Endothelial cell of umbilical vein (primary cell): ENCODE data around the gene ABAT. TPM values are rescaled to one million over a fixed set of nuclear protein-coding genes. Genes with fewer than 3 reads are reported as not detected.
"Not testable (repeated sequence)": the region's sequence is repeated elsewhere in the genome, so short reads cannot be mapped to it uniquely, and the experiment has no call there.

Source experiments
- BruUV-seq: library from RNA; stranded (reverse); fragments of 400-500 nt; replicated peaks from 2 replicates; lab custom pipeline; 2021; lab: Mats Ljungman, UMichigan
- CTCF ChIA-PET: fragments of 300-600, 350-600 bp; sonication (Branson Sonifier 250); formaldehyde crosslinking; loops from one replicate; lab custom pipeline; 2021; ENCODE audit warnings: antibody characterized with exemption, inconsistent platforms; lab: Charles Lee
- POLR2A ChIA-PET: fragments of 300-600, 350-600 bp; sonication (Branson Sonifier 250); formaldehyde crosslinking; loops from one replicate; lab custom pipeline; 2021; ENCODE audit warnings: antibody characterized with exemption, inconsistent platforms; lab: Charles Lee
- DNase-seq: peaks from one replicate; pipeline ENCODE4 v3.0.0-alpha.2; 2011; ENCODE audit warnings: low read depth, low spot score
- FAIRE-seq: peaks from 2 replicates; lab custom pipeline; 2011; peaks lifted over from hg19 to GRCh38; lab: Jason Lieb, UNC
- H2AFZ ChIP-seq: 2 replicates; pipeline ENCODE4 v1.6.0; 2012; ENCODE audit warnings: low read depth, low read length, control low read depth, inconsistent platforms
- H3K27ac ChIP-seq: 2 replicates; pipeline ENCODE4 v1.5.1; 2011; ENCODE audit warnings: low read depth, mild to moderate bottlenecking, control low read depth, low read length, moderate library complexity; ENCODE audit not compliant: insufficient read depth
- H3K27me3 ChIP-seq, 2 experiments: 2 replicates each; pipeline versions ENCODE4 v1.6.0 to v1.6.1; 2011; ENCODE audit warnings: low read length in 2 of 2, mixed read lengths in 1 of 2; ENCODE audit not compliant: control insufficient read depth in 2 of 2, insufficient read depth in 2 of 2
- H3K36me3 ChIP-seq, 2 experiments: 2 replicates in 1 of 2; 3 replicates in 1 of 2; pipeline ENCODE4 v1.5.1; 2011; ENCODE audit warnings: low read length in 2 of 2, mild to moderate bottlenecking in 1 of 2, moderate library complexity in 1 of 2; ENCODE audit not compliant: control insufficient read depth in 2 of 2, insufficient read depth in 2 of 2; ENCODE audit errors: extremely low read depth in 1 of 2
- H3K4me1 ChIP-seq: 3 replicates; pipeline ENCODE4 v1.5.1; 2011; ENCODE audit warnings: mild to moderate bottlenecking, low read length; ENCODE audit not compliant: control insufficient read depth, insufficient read depth; ENCODE audit errors: extremely low read depth
- H3K4me2 ChIP-seq: 2 replicates; pipeline ENCODE4 v1.6.1; 2011; ENCODE audit warnings: low read length, control low read depth, mixed read lengths; ENCODE audit not compliant: insufficient read depth
- H3K4me3 ChIP-seq, 3 experiments: fragments of 200-600 bp in 1 of 3; sonication (generic), shearing (Covaris generic) in 1 of 3; replicated peaks in 1 of 3; 2 replicates each; pipeline ENCODE4 v1.5.1; 2011 to 2016; ENCODE audit warnings: control low read depth in 3 of 3, low read length in 3 of 3, mild to moderate bottlenecking in 2 of 3, inconsistent platforms in 1 of 3, low read depth in 1 of 3, moderate library complexity in 1 of 3; ENCODE audit not compliant: insufficient read depth in 1 of 3
- H3K79me2 ChIP-seq: 2 replicates; pipeline ENCODE4 v1.6.0; 2012; ENCODE audit warnings: low read length, inconsistent platforms; ENCODE audit not compliant: control insufficient read depth, insufficient read depth
- H3K9ac ChIP-seq: replicated peaks from 2 replicates; pipeline ENCODE3; 2011; ENCODE audit warnings: low read length, control low read depth; ENCODE audit not compliant: insufficient read depth; ENCODE audit errors: extremely low read depth
- H3K9me1 ChIP-seq: replicated peaks from 3 replicates; pipeline ENCODE4 v1.6.0; 2011; ENCODE audit warnings: mild to moderate bottlenecking, low read length; ENCODE audit not compliant: control insufficient read depth, insufficient read depth; ENCODE audit errors: extremely low read depth
- H3K9me3 ChIP-seq: replicated peaks from 2 replicates; pipeline ENCODE4 v1.5.1; 2012; ENCODE audit warnings: low read length, inconsistent platforms; ENCODE audit not compliant: control insufficient read depth, insufficient read depth
- H4K20me1 ChIP-seq: replicated peaks from 2 replicates; pipeline ENCODE3; 2011; ENCODE audit warnings: mild to moderate bottlenecking, low read length; ENCODE audit not compliant: control insufficient read depth, insufficient read depth; ENCODE audit errors: extremely low read depth
- EZH2 ChIP-seq: IDR thresholded peaks from 2 replicates; pipeline ENCODE4 v1.6.1; 2012; ENCODE audit warnings: borderline replicate concordance, low read depth, mild to moderate bottlenecking, moderate library complexity, low read length, inconsistent platforms; ENCODE audit not compliant: severe bottlenecking
- FOS ChIP-seq: IDR thresholded peaks from 2 replicates; pipeline ENCODE4 v1.6.1; 2011; ENCODE audit warnings: mild to moderate bottlenecking, low read length, moderate library complexity, borderline replicate concordance; ENCODE audit not compliant: insufficient read depth
- GATA2 ChIP-seq: IDR thresholded peaks from 2 replicates; pipeline ENCODE4 v1.7.0; 2011; ENCODE audit warnings: low read depth, mild to moderate bottlenecking, moderate library complexity, mixed read lengths, low read length; ENCODE audit not compliant: insufficient read length, insufficient read depth
- JUN ChIP-seq: IDR thresholded peaks from 2 replicates; pipeline ENCODE4 v1.6.1; 2011; ENCODE audit warnings: borderline replicate concordance, low read depth; ENCODE audit not compliant: insufficient read length, insufficient read depth
- MYC ChIP-seq: IDR thresholded peaks from one replicate; pipeline ENCODE4 v1.6.1; 2011; ENCODE audit warnings: mild to moderate bottlenecking, low read depth, low read length
- POLR2AphosphoS5 ChIP-seq: IDR thresholded peaks from 2 replicates; pipeline ENCODE4 v1.6.1; 2012; ENCODE audit warnings: low read depth, mild to moderate bottlenecking, control low read depth, low read length, moderate library complexity; ENCODE audit not compliant: insufficient read depth
- dilution Hi-C: fragments of 300-500 bp; cut with MboI; formaldehyde crosslinking; loops from one replicate; pipeline ENCODE4 v1.15.0; 2019; ENCODE audit warnings: low sequenced_read_pairs; ENCODE audit not compliant: extremely low pct_ligation_motif_present
- intact Hi-C: fragments of 100-400 bp; cut with micrococcal nuclease; formaldehyde crosslinking; loops from one replicate; pipeline ENCODE4 v1.10.0; 2022
- polyA plus RNA-seq, 4 experiments: library from polyadenylated mRNA; depleted of rRNA in 3 of 4; stranded (reverse) in 3 of 4; unstranded in 1 of 4; fragments of >200 nt; gene quantifications; 2 replicates each; pipeline versions ENCODE4 v1.2.1 to v1.2.3, GENCODE V29; 2011 to 2012; ENCODE audit warnings: missing spikeins in 1 of 4
- total RNA-seq: library from RNA; stranded (reverse); gene quantifications from 2 replicates; pipeline ENCODE4 v1.2.3, GENCODE V29; 2021
- TF ChIP-seq, protein P1 (sequence below), 2 donors: IDR thresholded peaks; 1 replicate in 1 of 2; 2 replicates in 1 of 2; pipeline ENCODE4 v1.5.1; 2011; ENCODE audit warnings: low read length in 2 of 2, mild to moderate bottlenecking in 2 of 2, moderate library complexity in 2 of 2, control low read depth in 1 of 2, inconsistent platforms in 1 of 2, low read depth in 1 of 2; ENCODE audit not compliant: insufficient read depth in 1 of 2; ENCODE audit errors: extremely low read depth in 1 of 2

ABAT gene
- total and polyA plus RNA-seq, 2 donors (not counting 3 experiments of a cell fraction or from before 2014, with no cell fraction given): 1.3 to 1.4 TPM

DNA sequence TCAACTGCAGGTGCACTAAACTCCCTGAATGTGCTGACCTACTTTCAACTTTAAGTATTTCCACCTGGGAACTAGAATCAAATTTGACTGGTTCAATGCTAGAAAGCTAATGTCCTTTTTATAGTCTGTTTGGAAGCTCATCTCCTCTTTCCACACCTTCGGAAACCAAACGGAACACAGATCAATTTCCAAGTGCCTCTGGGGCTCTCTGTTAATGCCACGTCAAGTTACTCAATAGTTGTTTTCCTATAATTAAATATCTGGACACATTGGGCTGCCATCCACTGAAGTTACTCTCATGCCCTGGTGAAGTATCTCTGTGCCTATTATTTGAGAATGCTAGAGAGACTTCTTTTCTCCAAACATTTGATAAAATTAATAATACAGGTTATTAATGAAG, 29.7 kb downstream of the ABAT start:
- H3K4me1 ChIP-seq: no peaks in the 10 kb centered on the region
- dilution Hi-C loops: no loop called here
- no peak for DNase-seq
- ChIA-PET CTCF (no interaction called here), POLR2A (no interaction called here)
- no peak for FAIRE-seq
- intact Hi-C loops: no loop called here
- H4K20me1 ChIP-seq: no peaks in the 10 kb centered on the region
- no peak overlapping the region for H3K9ac ChIP-seq
- BruUV-seq: no TSS peak
- H3K27me3 ChIP-seq: no peaks in the 10 kb centered on the region
- H3K9me3 ChIP-seq: no peaks in the 10 kb centered on the region
- no peak overlapping the region for H3K27ac ChIP-seq
- H3K9me1 ChIP-seq: no peaks in the 10 kb centered on the region
- H3K4me2 ChIP-seq: no peak overlapping the region
- H2AFZ ChIP-seq: no peak overlapping the region
- H3K36me3 ChIP-seq: no peaks in the 10 kb centered on the region
- H3K79me2 ChIP-seq: no peaks in the 10 kb centered on the region
- no peak for TF ChIP-seq GATA2
- no peak for TF ChIP-seq FOS
- TF ChIP-seq, protein P1, sequence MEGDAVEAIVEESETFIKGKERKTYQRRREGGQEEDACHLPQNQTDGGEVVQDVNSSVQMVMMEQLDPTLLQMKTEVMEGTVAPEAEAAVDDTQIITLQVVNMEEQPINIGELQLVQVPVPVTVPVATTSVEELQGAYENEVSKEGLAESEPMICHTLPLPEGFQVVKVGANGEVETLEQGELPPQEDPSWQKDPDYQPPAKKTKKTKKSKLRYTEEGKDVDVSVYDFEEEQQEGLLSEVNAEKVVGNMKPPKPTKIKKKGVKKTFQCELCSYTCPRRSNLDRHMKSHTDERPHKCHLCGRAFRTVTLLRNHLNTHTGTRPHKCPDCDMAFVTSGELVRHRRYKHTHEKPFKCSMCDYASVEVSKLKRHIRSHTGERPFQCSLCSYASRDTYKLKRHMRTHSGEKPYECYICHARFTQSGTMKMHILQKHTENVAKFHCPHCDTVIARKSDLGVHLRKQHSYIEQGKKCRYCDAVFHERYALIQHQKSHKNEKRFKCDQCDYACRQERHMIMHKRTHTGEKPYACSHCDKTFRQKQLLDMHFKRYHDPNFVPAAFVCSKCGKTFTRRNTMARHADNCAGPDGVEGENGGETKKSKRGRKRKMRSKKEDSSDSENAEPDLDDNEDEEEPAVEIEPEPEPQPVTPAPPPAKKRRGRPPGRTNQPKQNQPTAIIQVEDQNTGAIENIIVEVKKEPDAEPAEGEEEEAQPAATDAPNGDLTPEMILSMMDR (IDR thresholded peaks at IDR 0.05; ENCODE audit: extremely low read depth in 1 of 2, insufficient read depth in 1 of 2, low read depth in 1 of 2, low read length in 2 of 2): no peak
- TF ChIP-seq EZH2: no peak
- no peak for TF ChIP-seq JUN
- TF ChIP-seq MYC: no peak
- TF ChIP-seq POLR2AphosphoS5: no peak
- no peak overlapping the region for H3K4me3 ChIP-seq

DNA sequence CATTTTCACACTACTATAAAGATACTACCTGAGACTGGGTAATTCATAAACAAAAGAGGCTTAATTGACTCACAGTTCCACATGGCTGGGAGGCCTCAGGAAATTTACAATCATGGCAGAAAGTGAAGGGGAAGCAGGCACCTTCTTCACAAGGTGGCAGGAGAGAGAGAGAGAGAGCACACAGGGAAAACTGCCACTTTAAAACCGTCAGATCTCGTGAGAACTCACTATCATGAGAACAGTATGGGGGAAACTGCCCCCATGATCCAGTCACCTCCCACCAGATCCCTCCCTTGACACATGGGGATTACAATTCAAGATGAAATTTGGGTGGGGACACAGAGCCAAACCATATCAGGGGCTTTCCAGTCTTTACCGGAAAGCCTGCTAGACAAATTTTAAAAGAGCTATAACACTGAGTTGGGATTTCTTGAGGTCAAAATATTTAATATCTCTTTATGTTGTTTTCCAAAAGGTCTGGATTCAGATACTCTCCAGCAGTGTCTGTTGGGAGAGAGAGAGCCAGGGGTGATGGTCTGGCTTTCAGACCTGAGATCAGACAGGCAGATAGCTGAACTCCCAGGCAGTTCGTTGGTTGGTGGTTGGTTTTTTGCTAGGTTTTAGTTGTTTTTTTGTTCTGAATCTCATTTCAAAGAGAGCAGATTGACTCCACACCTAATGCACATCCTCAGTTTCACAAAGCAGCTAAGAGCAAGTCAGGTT, 30.8 kb downstream of the ABAT start:
- H2AFZ ChIP-seq, H4K20me1 ChIP-seq, H3K4me2 ChIP-seq, H3K4me1 ChIP-seq, BruUV-seq, H3K9me1 ChIP-seq, H3K9ac ChIP-seq, POLR2A ChIA-PET, H3K27ac ChIP-seq, CTCF ChIA-PET, dilution Hi-C loops, H3K79me2 ChIP-seq, DNase-seq, H3K9me3 ChIP-seq, H3K4me3 ChIP-seq, FAIRE-seq, intact Hi-C loops, H3K27me3 ChIP-seq, H3K36me3 ChIP-seq: not testable (repeated sequence)
